Stimulated activated CD8-positive, alpha-beta memory T cell treated with anti-CD3 and anti-CD28 coated beads, Interleukin-7, amount 100 ng/mL, for 4 hours (primary cell): ENCODE results near the gene DCST1.

Source experiments
- DNase-seq, 2 donors: peaks; one replicate each; pipeline ENCODE4 v3.0.0-alpha.2; 2020; ENCODE audit warnings: low read depth in 2 of 2

The DCST1 gene

GRCh38 chr1:155000726-155001424 lies 32.7 kb upstream of the DCST1 start:
- DNase-seq, result peak; percentile 60 to 75

- DNase-seq, result no peak
Observed at GRCh38 chr1:155001425-155001674, 32.3 kb upstream of the DCST1 start.

- DNase-seq, result peak; percentile 97 to 98
Observed at GRCh38 chr1:155001675-155002463, 31.8 kb upstream of the DCST1 start.

GRCh38 chr1:155002464-155003226 lies 31.0 kb upstream of the DCST1 start, which contains the start of gene ZBTB7B:
ZBTB7B (plus strand) TSS chr1:155002802; CDS start chr1:155014661, 11,859 bp downstream.
- no peak for DNase-seq

- no peak for DNase-seq
Observed at GRCh38 chr1:155003227-155003765, 30.3 kb upstream of the DCST1 start.

GRCh38 chr1:155003766-155004351 lies 29.8 kb upstream of the DCST1 start:
- DNase-seq, result no peak

- no peak for DNase-seq
Observed at GRCh38 chr1:155004352-155005075, 29.1 kb upstream of the DCST1 start.

GRCh38 chr1:155005076-155006011 lies 28.3 kb upstream of the DCST1 start:
- DNase-seq, result no peak

- DNase-seq, result no peak
Observed at GRCh38 chr1:155006601-155007101, 27.0 kb upstream of the DCST1 start.

GRCh38 chr1:155007251-155007828 lies 26.3 kb upstream of the DCST1 start:
- DNase-seq, result no peak

- DNase-seq, result no peak
Observed at GRCh38 chr1:155008015-155008941, 25.3 kb upstream of the DCST1 start.

- DNase-seq, result no peak
Observed at GRCh38 chr1:155009221-155009711, 24.4 kb upstream of the DCST1 start.

- DNase-seq, result no peak
Observed at GRCh38 chr1:155009742-155010141, 23.9 kb upstream of the DCST1 start.

GRCh38 chr1:155010211-155010918 lies 23.3 kb upstream of the DCST1 start:
- no peak for DNase-seq

GRCh38 chr1:155011004-155011416 lies 22.6 kb upstream of the DCST1 start:
- DNase-seq, result no peak

GRCh38 chr1:155011437-155012025 lies 22.1 kb upstream of the DCST1 start:
- DNase-seq, result no peak

GRCh38 chr1:155012026-155012546 lies 21.5 kb upstream of the DCST1 start:
- no peak for DNase-seq
